K562 (cell line): ENCODE data around the gene SLC35A2. TPM values are rescaled to one million over a fixed set of nuclear protein-coding genes. Genes with fewer than 3 reads are reported as not detected.
A peak's percentile ranks its signal among the peaks of the same experiment; 100 is the strongest.

ENCODE experiments used
- CHD2 ChIP-seq: IDR thresholded peaks from 2 replicates; pipeline ENCODE4 v1.6.1; 2011; ENCODE audit warnings: low read depth, low read length
- ESRRA ChIP-seq: fragments of 450-650 bp; IDR thresholded peaks from 2 replicates; pipeline ENCODE4 v1.6.1; 2014; ENCODE audit warnings: low read depth, mild to moderate bottlenecking, moderate library complexity, borderline replicate concordance
- FOXK2 ChIP-seq, 2 experiments: fragments of 450-650 bp; IDR thresholded peaks in 1 of 2; conservative IDR thresholded peaks in 1 of 2; 2 replicates each; pipeline ENCODE4 v1.6.1; 2016; ENCODE audit warnings: low read depth in 2 of 2, mild to moderate bottlenecking in 1 of 2
- HOXB6 ChIP-seq: fragments of 250-450 bp; sonication (Bioruptor Pico); IDR thresholded peaks from 2 replicates; pipeline ENCODE4 v1.5.1; 2022; ENCODE audit warnings: mild to moderate bottlenecking, borderline replicate concordance
- KDM5B ChIP-seq: fragments of 200-600 bp; sonication (generic); IDR thresholded peaks from 2 replicates; pipeline ENCODE4 v1.6.1; 2012; ENCODE audit warnings: low read depth, mild to moderate bottlenecking, moderate library complexity, low read length, control low read depth, inconsistent platforms; ENCODE audit not compliant: insufficient replicate concordance
- NR2C2 ChIP-seq, 2 experiments: fragments of 200-800 bp in 1 of 2; sonication (Bioruptor generic) in 1 of 2; sonication (generic) in 1 of 2; formaldehyde crosslinking in 1 of 2; IDR thresholded peaks; 2 replicates each; pipeline versions ENCODE4 v1.6.1 to v1.8.0; 2016 to 2022; ENCODE audit warnings: mild to moderate bottlenecking in 1 of 2, missing compliant biosample characterization in 1 of 2, missing genetic modification characterization in 1 of 2, missing genetic modification reagents in 1 of 2
- TOE1 ChIP-seq, 2 experiments: fragments of 450-650 bp in 1 of 2; sonication (generic) in 1 of 2; formaldehyde crosslinking in 1 of 2; IDR thresholded peaks; 2 replicates each; pipeline versions ENCODE4 v1.7.1 to v1.8.0; 2016 to 2022; ENCODE audit warnings: borderline replicate concordance in 2 of 2, mild to moderate bottlenecking in 2 of 2, antibody characterized with exemption in 1 of 2, inconsistent platforms in 1 of 2, low read depth in 1 of 2, missing genetic modification reagents in 1 of 2, moderate library complexity in 1 of 2
- polyA plus RNA-seq, 8 experiments: library from polyadenylated mRNA; depleted of rRNA in 4 of 8; stranded (reverse) in 5 of 8; unstranded in 3 of 8; fragments of >200 nt; fragmentation: Nextera tagmentation in 2 of 8; fragmentation: Illumina TruSeq in 1 of 8; extraction: Ambion mirVana in 2 of 8; extraction: Trizol in 1 of 8; gene quantifications; 2 replicates each; pipeline versions ENCODE4 v1.2.1 to v1.2.3, GENCODE V29; 2011 to 2014; ENCODE audit warnings: inconsistent platforms in 1 of 8, missing spikeins in 1 of 8
- total RNA-seq, 7 experiments: library from RNA; depleted of rRNA in 6 of 7; stranded (reverse); fragments of >200 nt in 6 of 7; fragmentation: Illumina TruSeq in 2 of 7; extraction: Trizol in 2 of 7; gene quantifications; 2 replicates each; pipeline versions ENCODE4 v1.2.1 to v1.2.3, GENCODE V29; 2011 to 2021; ENCODE audit warnings: low replicate concordance in 1 of 7
- TF ChIP-seq, protein P1 (sequence below): sonication (generic); formaldehyde crosslinking; IDR thresholded peaks from 2 replicates; pipeline ENCODE4 v1.8.0; 2023; ENCODE audit warnings: mild to moderate bottlenecking, missing genetic modification reagents
- TF ChIP-seq, protein P2 (sequence below): fragments of 450-650 bp; IDR thresholded peaks from 2 replicates; pipeline ENCODE4 v1.6.1; 2018; ENCODE audit not compliant: partially characterized antibody
- TF ChIP-seq, protein P3 (sequence below): fragments of 250-450 bp; sonication (Bioruptor Pico); IDR thresholded peaks from 2 replicates; pipeline ENCODE4 v1.4.0; 2020; ENCODE audit warnings: mild to moderate bottlenecking, moderate library complexity
- TF ChIP-seq, protein P4 (sequence below): sonication (generic); formaldehyde crosslinking; IDR thresholded peaks from 2 replicates; pipeline ENCODE4 v1.8.1; 2023; ENCODE audit warnings: mild to moderate bottlenecking, missing genetic modification reagents

Gene SLC35A2
- total and polyA plus RNA-seq, 9 of the 15 experiments (the other 6 are each of a cell fraction or from before 2014, with no cell fraction given), result 3.3 to 38.9 (median 20.0) TPM

DNA sequence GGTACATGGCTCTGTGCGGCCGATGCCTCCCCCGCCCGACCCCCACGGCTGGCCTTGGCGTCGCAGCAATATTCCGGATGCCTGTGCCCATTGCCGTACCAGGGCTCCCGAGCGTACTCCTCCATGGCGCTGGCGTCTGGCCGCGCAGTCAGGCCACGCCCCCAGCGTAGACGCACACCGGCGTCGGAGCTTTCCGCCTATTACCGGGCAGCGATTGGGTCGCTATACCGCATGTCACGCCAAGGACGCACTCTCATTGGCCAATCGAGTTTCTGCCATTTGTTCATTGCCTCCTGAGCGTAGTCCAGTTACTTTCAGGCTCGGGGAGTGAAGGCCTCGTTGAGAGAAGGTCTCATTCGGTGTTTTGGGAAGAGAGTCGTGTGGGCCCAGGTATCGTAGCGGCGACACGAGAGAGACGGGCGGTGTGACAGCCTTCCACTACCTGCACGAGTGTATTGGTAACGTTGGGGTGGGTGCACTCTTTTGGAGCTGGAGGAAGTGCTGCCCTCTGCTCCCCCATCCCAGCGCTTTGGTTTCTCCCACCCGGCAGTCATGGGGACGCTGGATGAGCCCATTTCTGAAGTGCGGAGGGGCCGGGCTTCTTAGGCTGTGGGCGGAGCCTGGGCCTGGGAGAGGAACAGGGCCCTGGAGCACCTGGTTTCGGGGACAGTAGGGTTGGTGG, 13.7 kb downstream of the SLC35A2 start, which contains the start of the genes PQBP1 and TIMM17B (continued):
- TF ChIP-seq, protein P1, sequence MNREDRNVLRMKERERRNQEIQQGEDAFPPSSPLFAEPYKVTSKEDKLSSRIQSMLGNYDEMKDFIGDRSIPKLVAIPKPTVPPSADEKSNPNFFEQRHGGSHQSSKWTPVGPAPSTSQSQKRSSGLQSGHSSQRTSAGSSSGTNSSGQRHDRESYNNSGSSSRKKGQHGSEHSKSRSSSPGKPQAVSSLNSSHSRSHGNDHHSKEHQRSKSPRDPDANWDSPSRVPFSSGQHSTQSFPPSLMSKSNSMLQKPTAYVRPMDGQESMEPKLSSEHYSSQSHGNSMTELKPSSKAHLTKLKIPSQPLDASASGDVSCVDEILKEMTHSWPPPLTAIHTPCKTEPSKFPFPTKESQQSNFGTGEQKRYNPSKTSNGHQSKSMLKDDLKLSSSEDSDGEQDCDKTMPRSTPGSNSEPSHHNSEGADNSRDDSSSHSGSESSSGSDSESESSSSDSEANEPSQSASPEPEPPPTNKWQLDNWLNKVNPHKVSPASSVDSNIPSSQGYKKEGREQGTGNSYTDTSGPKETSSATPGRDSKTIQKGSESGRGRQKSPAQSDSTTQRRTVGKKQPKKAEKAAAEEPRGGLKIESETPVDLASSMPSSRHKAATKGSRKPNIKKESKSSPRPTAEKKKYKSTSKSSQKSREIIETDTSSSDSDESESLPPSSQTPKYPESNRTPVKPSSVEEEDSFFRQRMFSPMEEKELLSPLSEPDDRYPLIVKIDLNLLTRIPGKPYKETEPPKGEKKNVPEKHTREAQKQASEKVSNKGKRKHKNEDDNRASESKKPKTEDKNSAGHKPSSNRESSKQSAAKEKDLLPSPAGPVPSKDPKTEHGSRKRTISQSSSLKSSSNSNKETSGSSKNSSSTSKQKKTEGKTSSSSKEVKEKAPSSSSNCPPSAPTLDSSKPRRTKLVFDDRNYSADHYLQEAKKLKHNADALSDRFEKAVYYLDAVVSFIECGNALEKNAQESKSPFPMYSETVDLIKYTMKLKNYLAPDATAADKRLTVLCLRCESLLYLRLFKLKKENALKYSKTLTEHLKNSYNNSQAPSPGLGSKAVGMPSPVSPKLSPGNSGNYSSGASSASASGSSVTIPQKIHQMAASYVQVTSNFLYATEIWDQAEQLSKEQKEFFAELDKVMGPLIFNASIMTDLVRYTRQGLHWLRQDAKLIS, result peak; percentile 40; the same call in 1 of the 2 replicates
- TF ChIP-seq FOXK2 (conservative IDR thresholded peaks at IDR 0.05 in 1 of 2, IDR thresholded peaks at IDR 0.05 in 1 of 2; ENCODE audit: low read depth in 2 of 2) (peak in 1 of 2 experiments; percentile 99; a peak in 2 of 4 replicates), CHD2 (0 out of 2 replicates have a peak, but pooled peaks have one; percentile 19), NR2C2 (CRISPR knock-in tag; IDR thresholded peaks at IDR 0.05) (no peak), NR2C2 (tag; IDR thresholded peaks at IDR 0.05) (0 out of 2 replicates have a peak, but pooled peaks have one; percentile 42), HOXB6 (no peak), ESRRA (no peak), KDM5B (peak; percentile 93), TOE1 (IDR thresholded peaks at IDR 0.05; ENCODE audit: borderline replicate concordance) (peak; percentile 82; the same call in 1 of the 2 replicates), TOE1 (CRISPR knock-in tag; IDR thresholded peaks at IDR 0.05; ENCODE audit: borderline replicate concordance, low read depth) (no peak)
- TF ChIP-seq, protein P2, sequence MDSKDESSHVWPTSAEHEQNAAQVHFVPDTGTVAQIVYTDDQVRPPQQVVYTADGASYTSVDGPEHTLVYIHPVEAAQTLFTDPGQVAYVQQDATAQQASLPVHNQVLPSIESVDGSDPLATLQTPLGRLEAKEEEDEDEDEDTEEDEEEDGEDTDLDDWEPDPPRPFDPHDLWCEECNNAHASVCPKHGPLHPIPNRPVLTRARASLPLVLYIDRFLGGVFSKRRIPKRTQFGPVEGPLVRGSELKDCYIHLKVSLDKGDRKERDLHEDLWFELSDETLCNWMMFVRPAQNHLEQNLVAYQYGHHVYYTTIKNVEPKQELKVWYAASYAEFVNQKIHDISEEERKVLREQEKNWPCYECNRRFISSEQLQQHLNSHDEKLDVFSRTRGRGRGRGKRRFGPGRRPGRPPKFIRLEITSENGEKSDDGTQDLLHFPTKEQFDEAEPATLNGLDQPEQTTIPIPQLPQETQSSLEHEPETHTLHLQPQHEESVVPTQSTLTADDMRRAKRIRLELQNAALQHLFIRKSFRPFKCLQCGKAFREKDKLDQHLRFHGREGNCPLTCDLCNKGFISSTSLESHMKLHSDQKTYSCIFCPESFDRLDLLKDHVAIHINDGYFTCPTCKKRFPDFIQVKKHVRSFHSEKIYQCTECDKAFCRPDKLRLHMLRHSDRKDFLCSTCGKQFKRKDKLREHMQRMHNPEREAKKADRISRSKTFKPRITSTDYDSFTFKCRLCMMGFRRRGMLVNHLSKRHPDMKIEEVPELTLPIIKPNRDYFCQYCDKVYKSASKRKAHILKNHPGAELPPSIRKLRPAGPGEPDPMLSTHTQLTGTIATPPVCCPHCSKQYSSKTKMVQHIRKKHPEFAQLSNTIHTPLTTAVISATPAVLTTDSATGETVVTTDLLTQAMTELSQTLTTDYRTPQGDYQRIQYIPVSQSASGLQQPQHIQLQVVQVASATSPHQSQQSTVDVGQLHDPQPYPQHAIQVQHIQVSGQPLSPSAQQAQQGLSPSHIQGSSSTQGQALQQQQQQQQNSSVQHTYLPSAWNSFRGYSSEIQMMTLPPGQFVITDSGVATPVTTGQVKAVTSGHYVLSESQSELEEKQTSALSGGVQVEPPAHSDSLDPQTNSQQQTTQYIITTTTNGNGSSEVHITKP, result peak; percentile 99
- TF ChIP-seq, protein P3, sequence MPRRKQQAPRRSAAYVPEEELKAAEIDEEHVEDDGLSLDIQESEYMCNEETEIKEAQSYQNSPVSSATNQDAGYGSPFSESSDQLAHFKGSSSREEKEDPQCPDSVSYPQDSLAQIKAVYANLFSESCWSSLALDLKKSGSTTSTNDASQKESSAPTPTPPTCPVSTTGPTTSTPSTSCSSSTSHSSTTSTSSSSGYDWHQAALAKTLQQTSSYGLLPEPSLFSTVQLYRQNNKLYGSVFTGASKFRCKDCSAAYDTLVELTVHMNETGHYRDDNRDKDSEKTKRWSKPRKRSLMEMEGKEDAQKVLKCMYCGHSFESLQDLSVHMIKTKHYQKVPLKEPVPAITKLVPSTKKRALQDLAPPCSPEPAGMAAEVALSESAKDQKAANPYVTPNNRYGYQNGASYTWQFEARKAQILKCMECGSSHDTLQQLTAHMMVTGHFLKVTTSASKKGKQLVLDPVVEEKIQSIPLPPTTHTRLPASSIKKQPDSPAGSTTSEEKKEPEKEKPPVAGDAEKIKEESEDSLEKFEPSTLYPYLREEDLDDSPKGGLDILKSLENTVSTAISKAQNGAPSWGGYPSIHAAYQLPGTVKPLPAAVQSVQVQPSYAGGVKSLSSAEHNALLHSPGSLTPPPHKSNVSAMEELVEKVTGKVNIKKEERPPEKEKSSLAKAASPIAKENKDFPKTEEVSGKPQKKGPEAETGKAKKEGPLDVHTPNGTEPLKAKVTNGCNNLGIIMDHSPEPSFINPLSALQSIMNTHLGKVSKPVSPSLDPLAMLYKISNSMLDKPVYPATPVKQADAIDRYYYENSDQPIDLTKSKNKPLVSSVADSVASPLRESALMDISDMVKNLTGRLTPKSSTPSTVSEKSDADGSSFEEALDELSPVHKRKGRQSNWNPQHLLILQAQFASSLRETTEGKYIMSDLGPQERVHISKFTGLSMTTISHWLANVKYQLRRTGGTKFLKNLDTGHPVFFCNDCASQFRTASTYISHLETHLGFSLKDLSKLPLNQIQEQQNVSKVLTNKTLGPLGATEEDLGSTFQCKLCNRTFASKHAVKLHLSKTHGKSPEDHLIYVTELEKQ (CRISPR knock-in tag), result no peak
- TF ChIP-seq, protein P4, sequence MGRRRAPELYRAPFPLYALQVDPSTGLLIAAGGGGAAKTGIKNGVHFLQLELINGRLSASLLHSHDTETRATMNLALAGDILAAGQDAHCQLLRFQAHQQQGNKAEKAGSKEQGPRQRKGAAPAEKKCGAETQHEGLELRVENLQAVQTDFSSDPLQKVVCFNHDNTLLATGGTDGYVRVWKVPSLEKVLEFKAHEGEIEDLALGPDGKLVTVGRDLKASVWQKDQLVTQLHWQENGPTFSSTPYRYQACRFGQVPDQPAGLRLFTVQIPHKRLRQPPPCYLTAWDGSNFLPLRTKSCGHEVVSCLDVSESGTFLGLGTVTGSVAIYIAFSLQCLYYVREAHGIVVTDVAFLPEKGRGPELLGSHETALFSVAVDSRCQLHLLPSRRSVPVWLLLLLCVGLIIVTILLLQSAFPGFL (CRISPR knock-in tag), result peak; percentile 65; the same call in 1 of the 2 replicates
